GM19324 (cell line): Measurements from ENCODE around the gene WDR54.

ENCODE experiments used
- ATAC-seq: cut with Tn5 transposase; IDR thresholded peaks from one replicate; pipeline ENCODE4 v1.9.1; 2021; ENCODE audit warnings: mild to moderate bottlenecking, moderate library complexity; ENCODE audit not compliant: unreplicated experiment, low FRiP score

WDR54 gene

DNA sequence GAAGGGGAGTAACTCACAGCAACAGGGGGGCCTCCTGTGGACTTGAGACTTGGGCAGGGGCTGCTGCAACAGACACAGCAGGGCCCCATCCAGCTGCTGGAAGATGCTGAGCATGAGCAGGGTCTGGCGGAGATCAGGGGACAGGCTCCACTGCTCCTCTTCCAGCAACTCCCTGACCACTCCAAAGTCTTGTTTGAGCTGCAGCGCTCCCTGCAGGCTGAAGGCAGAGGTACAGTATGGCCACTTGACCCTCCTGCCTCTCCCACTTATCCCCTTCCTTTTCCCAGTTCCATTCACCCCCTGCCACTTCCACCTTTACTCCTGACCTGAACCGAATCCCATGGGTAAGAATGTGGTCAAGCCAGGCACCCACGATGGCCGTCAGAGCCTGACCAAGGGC is 53.4 kb downstream of the WDR54 start:
- ATAC-seq: no peak
